Astrocyte (in vitro differentiated cells and primary cell): ENCODE measurements around the gene CDK5RAP2.

Experiments used
- EZH2 ChIP-seq: IDR thresholded peaks from 2 replicates; pipeline ENCODE4 v1.6.1; 2012; ENCODE audit warnings: mild to moderate bottlenecking, low read length, inconsistent platforms; ENCODE audit not compliant: insufficient read depth
- TF ChIP-seq, protein P1 (sequence below): IDR thresholded peaks from 2 replicates; pipeline ENCODE4 v1.5.1; 2011; ENCODE audit warnings: low read depth, mild to moderate bottlenecking, inconsistent platforms, low read length, moderate library complexity; ENCODE audit not compliant: insufficient read depth

DNA sequence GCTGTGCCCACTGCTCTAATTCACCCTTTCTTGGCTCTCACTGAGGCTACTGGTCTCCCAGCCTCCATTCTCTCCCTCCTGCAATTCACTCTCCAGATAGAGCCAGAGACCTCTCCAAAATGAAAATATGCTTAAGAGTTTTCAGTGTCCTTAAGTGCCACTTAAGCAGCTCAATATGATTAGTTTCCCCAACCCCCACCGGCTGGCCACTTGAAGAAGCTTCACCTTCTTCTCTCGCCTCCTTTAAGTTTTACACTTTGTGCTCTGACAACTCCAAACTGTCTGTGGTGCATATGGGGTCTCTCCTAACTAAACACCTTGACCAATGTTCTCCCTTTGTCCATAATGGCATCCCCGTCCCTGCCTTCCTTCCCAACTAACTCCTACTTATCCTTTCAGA lies 53.4 kb downstream of the CDK5RAP2 start:
- TF ChIP-seq, protein P1, sequence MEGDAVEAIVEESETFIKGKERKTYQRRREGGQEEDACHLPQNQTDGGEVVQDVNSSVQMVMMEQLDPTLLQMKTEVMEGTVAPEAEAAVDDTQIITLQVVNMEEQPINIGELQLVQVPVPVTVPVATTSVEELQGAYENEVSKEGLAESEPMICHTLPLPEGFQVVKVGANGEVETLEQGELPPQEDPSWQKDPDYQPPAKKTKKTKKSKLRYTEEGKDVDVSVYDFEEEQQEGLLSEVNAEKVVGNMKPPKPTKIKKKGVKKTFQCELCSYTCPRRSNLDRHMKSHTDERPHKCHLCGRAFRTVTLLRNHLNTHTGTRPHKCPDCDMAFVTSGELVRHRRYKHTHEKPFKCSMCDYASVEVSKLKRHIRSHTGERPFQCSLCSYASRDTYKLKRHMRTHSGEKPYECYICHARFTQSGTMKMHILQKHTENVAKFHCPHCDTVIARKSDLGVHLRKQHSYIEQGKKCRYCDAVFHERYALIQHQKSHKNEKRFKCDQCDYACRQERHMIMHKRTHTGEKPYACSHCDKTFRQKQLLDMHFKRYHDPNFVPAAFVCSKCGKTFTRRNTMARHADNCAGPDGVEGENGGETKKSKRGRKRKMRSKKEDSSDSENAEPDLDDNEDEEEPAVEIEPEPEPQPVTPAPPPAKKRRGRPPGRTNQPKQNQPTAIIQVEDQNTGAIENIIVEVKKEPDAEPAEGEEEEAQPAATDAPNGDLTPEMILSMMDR = no peak
- TF ChIP-seq EZH2 = no peak
